Activated CD4-positive, alpha-beta T cell treated with anti-CD3 and anti-CD28 coated beads for 36 hours (primary cell): ENCODE data around the gene RAMACL. TPM values are rescaled to one million over a fixed set of nuclear protein-coding genes. Genes with fewer than 3 reads are reported as not detected.

Source experiments
- ATAC-seq: fragments of 200-7000 bp; cut with Tn5 transposase; one replicate; pipeline ENCODE4 v1.10.0; 2021; ENCODE audit warnings: mild to moderate bottlenecking, moderate library complexity
- CTCF ChIA-PET: fragments of 350-600 bp; sonication (Branson Sonifier 250); formaldehyde crosslinking; loops from one replicate; lab custom pipeline; 2021; ENCODE audit warnings: antibody characterized with exemption; lab: Charles Lee
- POLR2A ChIA-PET: fragments of 350-600 bp; sonication (Branson Sonifier 250); formaldehyde crosslinking; loops from one replicate; lab custom pipeline; 2021; ENCODE audit warnings: antibody characterized with exemption, inconsistent platforms; lab: Charles Lee
- DNase-seq: peaks from one replicate; pipeline ENCODE4 v3.0.0-alpha.2; 2020
- H3K27ac Mint-ChIP-seq: one replicate; pipeline ENCODE4 v1.8.0; 2021; ENCODE audit warnings: mixed read lengths
- H3K27me3 Mint-ChIP-seq: one replicate; pipeline ENCODE4 v1.8.0; 2021; ENCODE audit warnings: mixed read lengths
- H3K36me3 Mint-ChIP-seq: one replicate; pipeline ENCODE4 v1.8.0; 2021; ENCODE audit warnings: low read depth, mixed read lengths
- H3K4me1 Mint-ChIP-seq: one replicate; pipeline ENCODE4 v1.8.0; 2021; ENCODE audit warnings: mixed read lengths
- H3K4me3 Mint-ChIP-seq: one replicate; pipeline ENCODE4 v1.8.0; 2021; ENCODE audit warnings: mild to moderate bottlenecking, moderate library complexity, mixed read lengths
- H3K9me3 Mint-ChIP-seq: one replicate; pipeline ENCODE4 v1.8.0; 2021; ENCODE audit warnings: low read depth, mixed read lengths
- intact Hi-C, 2 experiments: fragments of 100-400 bp; cut with DNase I in 1 of 2; cut with micrococcal nuclease in 1 of 2; formaldehyde crosslinking; loops; one replicate each; pipeline versions ENCODE4 v1.14.2 to v1.15.1; 2022 to 2024; cut with DNase I, micrococcal nuclease
- total RNA-seq, 2 experiments: library from RNA; stranded (reverse); gene quantifications; one replicate each; pipeline ENCODE4 v1.2.3, GENCODE V29; 2021

RAMACL gene
- total RNA-seq, 2 experiments from 2014 or later = 0.30 to 0.41 TPM

DNA sequence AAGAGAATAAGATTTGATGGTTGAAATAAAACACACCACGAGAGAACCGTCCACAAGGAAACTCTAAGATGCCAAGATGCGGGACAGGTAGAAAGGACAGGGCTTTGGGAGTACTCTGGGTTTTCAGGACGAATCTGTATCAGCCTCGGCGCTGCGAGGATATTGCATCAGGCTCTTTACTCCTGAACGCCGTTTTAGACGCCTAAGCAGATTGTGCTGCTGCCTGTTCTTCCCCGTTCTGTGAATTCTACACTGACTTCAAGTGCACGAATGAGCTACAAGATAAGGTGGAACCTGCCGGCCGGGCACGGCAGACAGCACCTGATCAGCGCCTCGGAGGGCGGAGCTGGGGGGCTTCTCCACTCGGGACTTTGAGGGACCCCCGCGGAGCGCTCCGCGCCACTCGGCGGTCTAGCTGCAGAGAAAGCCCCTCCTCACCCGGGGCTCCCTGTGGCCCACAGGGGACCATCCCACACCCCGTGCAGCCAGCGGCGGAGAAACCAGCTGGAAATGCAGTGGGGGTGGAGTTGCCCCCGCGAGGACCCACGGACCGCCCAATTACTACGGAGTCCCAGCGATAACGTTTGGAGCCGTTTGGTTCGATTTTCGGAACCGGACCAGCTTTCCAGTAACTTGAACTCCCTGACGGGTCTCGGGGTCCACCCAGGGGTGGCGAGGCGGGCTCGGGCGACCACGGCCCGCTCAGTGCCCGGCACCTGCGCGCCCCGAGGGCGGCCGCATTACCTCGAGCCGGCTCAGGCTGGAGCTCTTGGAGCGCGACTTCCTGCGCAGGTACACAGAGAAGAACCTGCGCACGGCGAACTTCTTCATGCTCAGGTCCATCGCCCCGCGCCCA, 39.9 kb upstream of the RAMACL start:
- peaks cover 14% of the 10 kb centered on the region for H3K4me1 Mint-ChIP-seq
- ChIA-PET CTCF (interaction anchor here (0.6 to 1.5 kb wide), 5 partner anchors 111 to 620 kb away, joined by 3 to 5 read pairs (median 3); no protein-coding TSS in a partner anchor), POLR2A (no interaction called here)
- DNase-seq (peak; percentile 47), ATAC-seq (no peak)
- peak overlapping the region; percentile 37 for H3K27ac Mint-ChIP-seq
- peaks cover 25% of the 10 kb centered on the region for H3K27me3 Mint-ChIP-seq
- no peaks in the 10 kb centered on the region for H3K36me3 Mint-ChIP-seq
- intact Hi-C loops = loop anchor here (1.0 to 10.0 kb wide), 11 partner anchors 111 to 726 kb away; partner anchors contain the start of genes CEP43 (in 2 of the 2), RNASET2 (in 1 of the 2) and SFT2D1 (in 1 of the 2)
- H3K4me3 Mint-ChIP-seq = peak overlapping the region; percentile 71
- no peaks in the 10 kb centered on the region for H3K9me3 Mint-ChIP-seq

DNA sequence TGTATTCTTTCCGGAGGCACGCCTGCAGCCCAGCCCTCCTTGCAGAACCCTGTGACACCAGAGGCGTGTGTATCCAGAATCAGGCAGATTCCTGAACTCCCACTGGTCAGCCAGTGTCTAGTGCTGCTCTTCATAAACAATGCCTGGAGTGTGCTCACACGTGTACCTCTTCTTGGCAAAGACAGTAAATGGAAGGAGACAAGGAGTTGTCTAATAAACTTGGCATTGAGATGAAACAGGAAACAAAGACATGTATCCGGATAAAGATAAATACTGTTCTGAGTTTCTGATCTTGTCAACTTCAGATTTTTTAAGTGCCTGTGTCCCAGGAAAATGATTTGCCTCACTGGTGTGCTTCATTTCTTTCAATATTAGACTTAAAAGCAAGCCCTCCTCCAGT, 38.9 kb upstream of the RAMACL start:
- Mint-ChIP-seq H3K4me3 (peak overlapping the region; percentile 71), H3K27ac (no peak overlapping the region), H3K4me1 (peaks cover 14% of the 10 kb centered on the region), H3K9me3 (no peaks in the 10 kb centered on the region), H3K36me3 (no peaks in the 10 kb centered on the region), H3K27me3 (peaks cover 25% of the 10 kb centered on the region)
- ATAC-seq = no peak
- intact Hi-C loops = loop anchor here (5.0 to 10.0 kb wide), 3 partner anchors 208 to 727 kb away; no protein-coding TSS in a partner anchor
- CTCF ChIA-PET = no interaction called here
- POLR2A ChIA-PET = no interaction called here
- no peak for DNase-seq

DNA sequence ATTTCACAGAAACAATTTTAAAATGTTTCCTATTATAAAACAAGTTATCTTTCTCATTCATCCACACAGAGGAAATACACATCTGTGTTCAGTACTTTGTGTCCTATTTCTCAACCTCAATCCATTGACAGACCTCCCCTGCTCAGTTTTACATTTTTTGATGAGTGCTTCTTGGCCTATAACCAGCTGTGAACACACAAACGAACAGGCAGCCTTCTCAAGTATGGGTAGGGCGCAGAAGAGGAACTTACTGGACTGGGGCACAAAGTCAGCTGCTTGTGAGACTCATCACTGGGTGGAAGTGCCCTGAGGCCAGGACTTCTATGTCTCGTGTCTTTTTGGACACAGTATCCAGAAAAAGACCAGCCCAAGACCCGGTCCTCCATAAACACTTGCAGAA, 37.8 kb upstream of the RAMACL start:
- intact Hi-C loops = loop anchor here in 1 of 2 experiments (10.0 kb wide), 1 partner anchor 309 kb away; no protein-coding TSS in a partner anchor
- POLR2A ChIA-PET = interaction anchor here (0.7 kb wide), 1 partner anchor 74 kb away, joined by 3 read pairs; no protein-coding TSS in a partner anchor
- Mint-ChIP-seq H3K36me3 (no peaks in the 10 kb centered on the region), H3K4me1 (peaks cover 14% of the 10 kb centered on the region), H3K9me3 (no peaks in the 10 kb centered on the region), H3K27me3 (peaks cover 18% of the 10 kb centered on the region), H3K4me3 (no peak overlapping the region), H3K27ac (no peak overlapping the region)
- DNase-seq (no peak), ATAC-seq (no peak)
- CTCF ChIA-PET = interaction anchor here (0.6 kb wide), 1 partner anchor 314 kb away, joined by 3 read pairs; no protein-coding TSS in a partner anchor

DNA sequence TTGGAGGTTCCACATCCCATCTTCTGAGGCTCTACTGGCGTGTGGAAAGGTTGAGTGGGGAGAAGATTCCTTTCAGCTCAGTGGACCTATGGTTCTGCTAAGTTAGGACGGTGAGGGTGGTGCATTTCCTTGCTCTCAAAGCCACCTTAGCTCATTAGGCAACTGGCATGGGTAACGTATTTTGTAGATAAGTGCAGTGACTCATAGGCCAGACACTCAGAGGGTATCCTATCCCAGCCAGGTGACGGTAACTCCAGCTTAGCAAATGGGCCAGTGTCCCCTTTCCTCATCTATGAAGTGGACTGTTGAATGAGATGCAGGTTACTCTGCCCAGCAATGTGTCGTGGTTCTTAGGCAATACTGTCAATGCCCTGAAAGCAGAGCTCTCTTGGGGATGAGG, 36.8 kb upstream of the RAMACL start:
- ChIA-PET CTCF (interaction anchor here (0.5 kb wide), 1 partner anchor 15 kb away, joined by 3 read pairs; no protein-coding TSS in a partner anchor), POLR2A (no interaction called here)
- Mint-ChIP-seq H3K27ac (no peak overlapping the region), H3K4me1 (peaks cover 9% of the 10 kb centered on the region), H3K9me3 (no peaks in the 10 kb centered on the region), H3K36me3 (no peaks in the 10 kb centered on the region), H3K4me3 (no peak overlapping the region), H3K27me3 (peaks cover 15% of the 10 kb centered on the region)
- no peak for ATAC-seq
- no peak for DNase-seq
- intact Hi-C loops = loop anchor here in 1 of 2 experiments (10.0 kb wide), 1 partner anchor 309 kb away; no protein-coding TSS in a partner anchor

DNA sequence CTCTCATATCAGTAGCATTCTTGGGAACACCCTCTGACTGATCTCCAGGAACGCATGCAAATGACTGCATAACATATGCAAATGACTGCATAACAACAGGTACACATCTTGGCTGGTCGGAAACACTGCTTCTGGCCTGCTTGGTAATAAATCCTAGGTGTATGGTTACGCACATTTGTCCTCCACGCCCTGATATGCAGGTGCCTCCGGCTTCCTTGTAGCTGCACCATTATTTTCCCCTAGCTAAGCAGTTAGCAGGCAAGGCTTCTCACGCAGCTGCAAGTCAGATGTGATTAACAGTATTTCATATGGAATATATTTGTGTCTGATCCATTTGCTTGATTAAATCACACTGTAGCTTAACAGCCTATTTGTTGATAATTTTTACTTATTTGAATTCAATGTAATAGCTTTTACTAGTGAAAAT, 34.6 kb upstream of the RAMACL start:
- Mint-ChIP-seq H3K36me3 (no peaks in the 10 kb centered on the region), H3K4me3 (no peak overlapping the region), H3K4me1 (peaks cover 6% of the 10 kb centered on the region), H3K27ac (no peak overlapping the region), H3K27me3 (peaks cover 12% of the 10 kb centered on the region), H3K9me3 (no peaks in the 10 kb centered on the region)
- POLR2A ChIA-PET = no interaction called here
- ATAC-seq = no peak
- CTCF ChIA-PET = no interaction called here
- no peak for DNase-seq
- intact Hi-C loops = loop anchor here in 1 of 2 experiments (10.0 kb wide), 1 partner anchor 306 kb away; no protein-coding TSS in a partner anchor

DNA sequence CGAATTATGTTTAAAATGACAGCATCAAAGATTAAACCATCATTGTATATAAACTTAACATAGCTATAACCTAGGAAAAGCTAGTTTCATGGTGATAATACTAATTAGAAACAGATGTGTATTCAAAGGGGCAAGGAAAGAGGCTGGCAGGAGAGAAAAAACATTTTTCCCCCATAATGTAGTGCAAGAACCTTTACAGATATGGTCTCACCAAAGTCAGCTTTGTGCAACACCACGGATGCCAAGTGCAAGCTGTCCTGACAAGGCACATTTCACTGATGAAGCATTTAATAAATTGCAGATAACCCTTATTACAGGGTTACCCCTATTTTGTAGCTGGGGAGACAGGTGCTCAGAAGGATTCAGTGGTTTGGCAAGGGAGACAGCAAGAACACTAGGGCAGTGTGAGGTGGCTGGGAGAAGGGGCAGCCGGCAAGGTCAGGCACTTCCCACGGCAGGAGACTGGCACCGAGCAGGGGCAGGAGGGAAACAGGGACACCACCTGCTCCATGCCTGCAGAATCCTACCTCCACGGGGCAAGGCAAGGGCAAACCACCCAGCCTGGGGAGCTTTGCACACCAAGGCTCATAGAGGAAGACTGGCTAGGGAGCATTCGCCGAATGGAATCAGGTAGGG, 34.1 kb upstream of the RAMACL start:
- H3K9me3 Mint-ChIP-seq = no peaks in the 10 kb centered on the region
- H3K4me1 Mint-ChIP-seq = peaks cover under 1% of the 10 kb centered on the region
- no peaks in the 10 kb centered on the region for H3K36me3 Mint-ChIP-seq
- intact Hi-C loops = loop anchor here in 1 of 2 experiments (10.0 kb wide), 1 partner anchor 306 kb away; no protein-coding TSS in a partner anchor
- no peak overlapping the region for H3K27ac Mint-ChIP-seq
- ATAC-seq (no peak), DNase-seq (no peak)
- no peak overlapping the region for H3K4me3 Mint-ChIP-seq
- ChIA-PET CTCF (no interaction called here), POLR2A (no interaction called here)
- H3K27me3 Mint-ChIP-seq = peaks cover 7% of the 10 kb centered on the region

DNA sequence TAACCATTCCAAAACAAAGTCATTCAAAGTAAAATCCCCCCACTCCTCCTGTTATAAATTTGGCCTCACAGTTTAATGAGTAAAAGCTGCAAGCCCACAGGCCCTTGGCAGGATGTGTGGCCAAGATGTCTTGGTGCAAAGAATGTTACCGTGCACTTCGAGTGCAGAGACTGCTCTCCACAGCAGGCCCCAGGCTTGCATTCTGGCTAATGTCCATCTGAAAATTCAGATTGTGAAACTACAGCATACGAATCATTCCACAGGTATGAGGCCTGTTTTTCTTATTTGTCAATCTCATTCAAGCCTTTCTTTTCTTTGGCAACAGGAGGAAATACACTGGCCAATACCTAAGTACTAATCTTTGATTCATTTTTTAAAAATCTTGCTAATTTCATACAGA, 33.4 kb upstream of the RAMACL start:
- H3K27me3 Mint-ChIP-seq = peaks cover 3% of the 10 kb centered on the region
- ATAC-seq = no peak
- DNase-seq = no peak
- ChIA-PET CTCF (no interaction called here), POLR2A (no interaction called here)
- H3K4me1 Mint-ChIP-seq = no peaks in the 10 kb centered on the region
- no peak overlapping the region for H3K4me3 Mint-ChIP-seq
- intact Hi-C loops = loop anchor here in 1 of 2 experiments (10.0 kb wide), 1 partner anchor 305 kb away; no protein-coding TSS in a partner anchor
- no peaks in the 10 kb centered on the region for H3K9me3 Mint-ChIP-seq
- H3K27ac Mint-ChIP-seq = no peak overlapping the region
- H3K36me3 Mint-ChIP-seq = no peaks in the 10 kb centered on the region

DNA sequence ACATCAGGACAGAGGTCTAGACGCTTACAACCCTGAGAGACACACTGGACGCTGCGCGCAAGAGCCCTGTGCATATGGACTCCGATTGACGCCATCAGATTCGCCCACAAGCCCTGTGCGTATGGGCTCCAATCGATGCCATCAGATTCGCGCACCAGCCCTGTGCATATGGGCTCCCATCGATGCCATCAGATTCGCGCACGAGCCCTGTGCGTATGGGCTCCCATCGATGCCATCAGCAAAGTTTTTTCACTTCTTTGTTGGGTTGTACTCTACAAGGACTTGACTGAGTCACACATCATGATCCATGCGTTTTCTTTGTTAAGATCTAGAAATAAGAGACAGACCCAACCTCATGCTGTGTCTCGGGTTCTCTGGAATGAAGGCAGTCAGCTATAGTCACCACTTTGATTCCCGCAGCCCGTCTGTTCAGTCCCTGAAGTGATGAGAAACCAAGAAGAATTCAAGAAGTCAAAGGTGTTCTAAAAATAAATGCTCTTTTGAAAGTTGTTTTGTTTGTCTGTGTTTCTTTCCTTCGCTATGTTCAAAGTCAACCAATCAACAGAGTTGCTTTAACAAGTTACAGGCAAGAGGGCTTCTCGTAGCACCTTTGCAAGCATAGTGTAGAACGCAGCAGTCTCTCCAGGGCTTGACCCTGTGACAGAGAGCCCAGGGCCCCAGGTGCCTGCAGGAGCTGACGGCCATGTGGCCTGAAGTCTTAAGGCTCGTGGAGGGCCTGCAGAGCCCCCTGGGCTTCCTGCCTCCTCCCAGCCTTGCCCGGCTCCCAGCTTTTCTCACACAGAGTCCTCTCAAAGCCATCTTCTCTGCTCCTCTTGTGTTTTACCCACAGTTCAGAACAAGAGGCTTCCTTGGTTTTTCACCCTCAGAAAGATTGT, 32.6 kb upstream of the RAMACL start:
- peaks cover 3% of the 10 kb centered on the region for H3K27me3 Mint-ChIP-seq
- ChIA-PET CTCF (no interaction called here), POLR2A (no interaction called here)
- ATAC-seq = no peak
- intact Hi-C loops = no loop called here
- no peak for DNase-seq
- no peak overlapping the region for H3K4me3 Mint-ChIP-seq
- H3K4me1 Mint-ChIP-seq = no peaks in the 10 kb centered on the region
- H3K27ac Mint-ChIP-seq = no peak overlapping the region
- no peaks in the 10 kb centered on the region for H3K9me3 Mint-ChIP-seq
- H3K36me3 Mint-ChIP-seq = no peaks in the 10 kb centered on the region

DNA sequence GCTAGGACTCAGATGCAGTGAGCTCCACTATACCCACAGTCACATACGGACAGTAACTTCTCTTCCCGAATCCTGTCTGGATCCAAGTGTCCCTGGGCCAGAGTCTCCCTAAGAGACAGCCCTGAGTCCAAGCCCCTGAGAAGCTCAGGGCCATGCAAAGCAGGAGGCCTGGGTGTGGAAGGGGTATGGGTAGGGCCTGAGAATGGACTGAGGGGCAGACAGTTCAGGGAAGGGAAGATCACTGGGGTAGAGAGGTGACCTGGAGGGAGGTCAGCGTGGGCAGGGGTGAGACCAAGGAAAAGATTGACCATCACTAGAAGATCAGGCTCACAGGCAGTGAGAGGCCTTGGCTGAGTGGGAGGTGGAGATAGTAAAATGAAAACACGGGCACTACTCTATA, 31.8 kb upstream of the RAMACL start:
- ChIA-PET POLR2A (no interaction called here), CTCF (no interaction called here)
- Mint-ChIP-seq H3K27me3 (peaks cover 3% of the 10 kb centered on the region), H3K36me3 (no peaks in the 10 kb centered on the region), H3K4me1 (no peaks in the 10 kb centered on the region), H3K9me3 (no peaks in the 10 kb centered on the region), H3K4me3 (no peak overlapping the region), H3K27ac (no peak overlapping the region)
- ATAC-seq (no peak), DNase-seq (no peak)
- intact Hi-C loops = no loop called here

DNA sequence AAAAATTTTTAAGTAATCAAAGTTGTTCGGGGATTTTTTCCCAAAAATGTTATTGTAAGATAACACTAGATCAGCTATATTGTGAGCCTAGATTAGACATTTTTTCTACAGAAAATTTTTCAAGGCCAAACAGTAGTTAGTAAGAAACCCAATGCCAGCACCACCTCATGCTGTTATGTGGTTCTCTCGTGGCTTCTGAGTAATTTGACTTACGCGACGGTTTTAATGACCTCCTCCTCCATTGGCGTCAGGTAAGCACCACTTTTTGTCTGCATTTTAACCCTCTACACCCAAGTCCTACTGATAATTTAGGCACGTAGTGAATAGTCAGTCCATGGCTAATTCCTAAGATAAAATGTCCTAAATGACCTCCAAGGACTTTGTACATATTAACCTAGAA, 30.9 kb upstream of the RAMACL start:
- no peak overlapping the region for H3K27ac Mint-ChIP-seq
- no peaks in the 10 kb centered on the region for H3K36me3 Mint-ChIP-seq
- peaks cover 3% of the 10 kb centered on the region for H3K27me3 Mint-ChIP-seq
- POLR2A ChIA-PET = no interaction called here
- no peaks in the 10 kb centered on the region for H3K9me3 Mint-ChIP-seq
- no peaks in the 10 kb centered on the region for H3K4me1 Mint-ChIP-seq
- CTCF ChIA-PET = no interaction called here
- intact Hi-C loops = no loop called here
- no peak overlapping the region for H3K4me3 Mint-ChIP-seq
- DNase-seq = no peak
- no peak for ATAC-seq
